Right lobe of liver (tissue), 6 donors: ENCODE measurements around the gene LMF2. TPM values are rescaled to one million over a fixed set of nuclear protein-coding genes. Genes with fewer than 3 reads are reported as not detected.

Experiments used
- ATAC-seq, 4 donors: fragments of 200-7000 bp; cut with Tn5 transposase; one replicate each; pipeline ENCODE4 v1.9.1; 2020; ENCODE audit warnings: mild to moderate bottlenecking in 4 of 4, moderate library complexity in 4 of 4
- DNase-seq, 3 donors: peaks; one replicate each; pipeline ENCODE4 v3.0.0-alpha.2; 2020
- H3K27ac ChIP-seq, 3 donors: fragments of 200-600 bp; one replicate each; pipeline ENCODE4 v1.8.0; 2022
- H3K27me3 ChIP-seq, 2 donors: fragments of 200-600 bp; one replicate each; pipeline ENCODE4 v1.8.0; 2022
- H3K36me3 ChIP-seq, 4 donors: fragments of 200-600 bp; sonication (generic) in 1 of 4; one replicate each; pipeline versions ENCODE4 v1.5.1 to v1.8.0; 2017 to 2022; ENCODE audit warnings: control low read depth in 1 of 4
- H3K4me1 ChIP-seq, 4 donors: fragments of 200-600 bp; sonication (generic) in 1 of 4; one replicate each; pipeline versions ENCODE4 v1.5.1 to v1.8.0; 2017 to 2022; ENCODE audit warnings: control low read depth in 1 of 4
- H3K4me3 ChIP-seq, 3 donors: fragments of 200-600 bp; one replicate each; pipeline ENCODE4 v1.8.0; 2022
- H3K9me3 ChIP-seq, 4 donors: fragments of 200-600 bp; sonication (generic) in 1 of 4; one replicate each; pipeline versions ENCODE4 v1.5.1 to v1.8.0; 2017 to 2022; ENCODE audit warnings: control low read depth in 1 of 4
- CTCF ChIP-seq, 4 donors: fragments of 200-600 bp in 3 of 4; fragments of 450-650 bp in 1 of 4; IDR thresholded peaks; one replicate each; pipeline versions ENCODE4 v1.5.1 to v1.8.0; 2016 to 2022; ENCODE audit warnings: antibody characterized with exemption in 4 of 4, mild to moderate bottlenecking in 2 of 4
- POLR2A ChIP-seq: fragments of 450-650 bp; IDR thresholded peaks from one replicate; pipeline ENCODE4 v1.6.1; 2017; ENCODE audit warnings: antibody characterized with exemption, mild to moderate bottlenecking
- WGBS: methylation state at CpG from one replicate; pipeline ENCODE4 v1.1.6; 2018; ENCODE audit warnings: low coverage, low lambda C conversion rate; ENCODE audit not compliant: insufficient coverage; ENCODE audit errors: missing lambda C conversion rate; 5-methylcytosine and 5-hydroxymethylcytosine counted together
- intact Hi-C, 2 donors: fragments of 100-400 bp; cut with DNase I; formaldehyde crosslinking; loops; one replicate each; pipeline versions ENCODE4 v1.11.2 to v1.14.1; 2022
- total RNA-seq, 6 experiments: library from RNA; depleted of rRNA in 2 of 6; stranded (reverse); fragments of >200 nt in 2 of 6; fragmentation: NEBNext Ultra II Directional in 3 of 6; extraction: Animal tissue kit (Norgen Biotek cat#: 25700) in 3 of 6; gene quantifications; one replicate each; pipeline versions ENCODE4 v1.1.0 to v1.2.4, GENCODE V29; 2016 to 2023
- donor health status: DM: no; HTN: yes; CAD: no.
- donor health status: DM: no; HTN: no; CAD: no.
- donor health status: DM: no; HTN: no; CAD: no.
- donor health status: DM: no; HTN: yes; CAD: no.
- donor health status: DM: no; HTN: yes; CAD: no.

Gene LMF2
- total RNA-seq, 6 experiments from 2014 or later = 33.2 to 47.6 (median 41.7) TPM

- Histone ChIP-seq H3K4me1 (no peaks in the 10 kb centered on the region), H3K9me3 (no peaks in the 10 kb centered on the region), H3K27me3 (no peaks in the 10 kb centered on the region), H3K4me3 (no peak overlapping the region), H3K36me3 (no peaks in the 10 kb centered on the region), H3K27ac (no peak overlapping the region)
- intact Hi-C loops = no loop called here
- no peak for TF ChIP-seq CTCF (IDR thresholded peaks at IDR 0.05)
- TF ChIP-seq POLR2A = no peak
- DNase-seq (no peak), ATAC-seq (no peak)
- 53% methylated on average over 14 of the region's 27 CpGs for WGBS
Measured at GRCh38 chr22:50490531-50491308, 16.8 kb downstream of the LMF2 start.

DNA sequence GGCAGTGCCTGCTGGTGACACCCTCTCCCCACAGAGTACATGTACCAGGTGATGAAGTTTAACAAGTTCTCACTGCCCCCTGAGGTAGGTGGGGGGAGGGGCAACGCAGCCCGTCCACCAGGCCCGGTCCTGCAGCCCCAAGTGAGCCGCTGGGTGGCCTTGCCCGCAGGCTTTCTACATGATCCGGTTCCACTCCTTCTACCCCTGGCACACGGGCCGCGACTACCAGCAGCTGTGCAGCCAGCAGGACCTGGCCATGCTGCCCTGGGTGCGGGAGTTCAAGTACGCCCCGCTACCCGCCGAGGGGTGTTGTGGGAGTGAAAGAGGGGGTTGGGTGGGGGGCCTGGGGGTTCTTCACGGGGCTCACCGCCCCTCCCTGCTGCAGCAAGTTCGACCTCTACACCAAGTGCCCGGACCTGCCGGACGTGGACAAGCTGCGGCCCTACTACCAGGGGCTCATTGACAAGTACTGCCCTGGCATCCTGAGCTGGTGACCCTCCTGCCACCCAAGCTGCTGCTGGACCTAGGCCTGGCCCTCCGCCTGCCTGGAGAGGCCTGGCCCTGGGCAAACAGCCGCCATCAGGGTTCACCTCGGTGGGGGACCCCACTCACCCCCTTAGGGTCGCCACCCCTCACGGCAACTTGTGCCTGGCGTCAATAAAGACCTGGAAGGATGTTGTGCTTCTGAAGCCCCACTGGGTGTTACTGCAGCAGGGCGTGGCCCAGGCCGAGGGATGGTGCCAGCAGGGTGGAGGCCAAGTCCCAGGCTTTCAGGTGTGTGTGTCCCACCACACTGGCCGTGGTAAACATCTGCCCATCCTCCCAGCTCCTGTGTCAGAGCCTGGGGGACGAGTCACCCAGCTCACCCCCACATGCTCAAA is 17.9 kb downstream of the LMF2 start:
- WGBS = no CpG with 5 or more reads among the region's 31 CpGs
- H3K36me3 ChIP-seq = no peaks in the 10 kb centered on the region
- H3K4me1 ChIP-seq = peaks cover 0 to 5% (median 1%) of the 10 kb centered on the region in 4 donors
- no peaks in the 10 kb centered on the region for H3K9me3 ChIP-seq
- ATAC-seq (no peak), DNase-seq (no peak)
- TF ChIP-seq CTCF (IDR thresholded peaks at IDR 0.05) (no peak), POLR2A (no peak)
- H3K27ac ChIP-seq = no peak overlapping the region
- no peaks in the 10 kb centered on the region for H3K27me3 ChIP-seq
- intact Hi-C loops = loop anchor here in 1 of 2 donors (10.0 kb wide), 1 partner anchor 245 kb away; the partner anchor contains the start of gene TUBGCP6
- no peak overlapping the region for H3K4me3 ChIP-seq

DNA sequence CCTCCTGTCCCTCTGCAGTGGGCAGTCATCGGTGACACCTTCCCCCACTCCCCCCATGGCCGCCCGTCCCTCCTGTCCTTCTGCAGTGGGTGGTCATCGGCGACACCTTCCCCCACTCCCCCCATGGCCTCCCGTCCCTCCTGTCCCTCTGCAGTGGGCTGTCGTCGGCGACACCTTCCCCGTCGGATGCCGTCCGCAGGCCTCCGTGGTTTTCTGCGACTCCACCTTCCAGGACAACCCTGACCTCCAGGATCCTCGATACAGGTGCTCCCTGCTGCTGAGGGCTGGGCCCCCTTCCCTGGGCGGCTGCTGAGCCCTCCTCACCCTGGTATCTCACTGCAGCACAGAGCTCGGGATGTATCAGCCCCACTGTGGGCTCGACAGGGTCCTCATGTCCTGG is 18.6 kb downstream of the LMF2 start:
- Histone ChIP-seq H3K9me3 (no peaks in the 10 kb centered on the region), H3K4me1 (peaks cover 0 to 5% (median 1%) of the 10 kb centered on the region in 4 donors), H3K36me3 (no peaks in the 10 kb centered on the region), H3K27me3 (no peaks in the 10 kb centered on the region), H3K4me3 (no peak overlapping the region), H3K27ac (no peak overlapping the region)
- DNase-seq = no peak
- no peak for TF ChIP-seq POLR2A
- no peak for TF ChIP-seq CTCF (IDR thresholded peaks at IDR 0.05)
- no peak for ATAC-seq
- 70% methylated on average over 16 of the region's 19 CpGs for WGBS
- intact Hi-C loops = loop anchor here in 1 of 2 donors (10.0 kb wide), 1 partner anchor 244 kb away; the partner anchor contains the start of gene TUBGCP6

DNA sequence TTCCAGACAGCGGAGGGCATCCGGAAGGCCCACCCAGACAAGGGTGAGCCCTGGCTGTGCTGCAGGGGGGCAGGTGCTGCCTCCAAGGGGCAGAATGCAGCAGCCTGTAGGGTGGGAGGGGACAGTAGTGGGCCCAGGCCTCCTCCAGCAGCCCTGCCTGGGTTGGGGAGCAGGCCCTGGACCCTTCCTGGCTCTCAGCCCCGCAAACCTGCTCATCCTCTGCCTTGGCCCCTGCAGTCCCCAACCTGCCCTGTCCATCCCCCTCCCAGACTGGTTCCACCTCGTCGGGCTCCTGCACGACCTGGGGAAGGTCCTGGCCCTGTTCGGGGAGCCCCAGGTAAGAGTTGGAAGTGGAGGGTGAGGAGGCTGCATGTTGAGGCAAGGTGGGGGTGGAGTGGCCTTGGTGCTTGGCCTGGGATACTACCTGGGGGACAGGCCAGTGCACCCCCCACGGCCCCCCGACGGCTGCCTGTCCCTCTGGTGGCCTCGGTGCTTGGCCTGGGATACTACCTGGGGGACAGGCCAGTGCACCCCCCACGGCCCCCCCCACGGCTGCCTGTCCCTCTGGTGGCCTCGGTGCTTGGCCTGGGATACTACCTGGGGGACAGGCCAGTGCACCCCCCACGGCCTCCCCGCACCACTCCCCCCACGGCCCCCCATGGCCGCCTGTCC is 19.4 kb downstream of the LMF2 start:
- H3K36me3 ChIP-seq = no peaks in the 10 kb centered on the region
- TF ChIP-seq POLR2A (no peak), CTCF (IDR thresholded peaks at IDR 0.05) (no peak)
- no peaks in the 10 kb centered on the region for H3K27me3 ChIP-seq
- DNase-seq = peak in 2 of 3 donors; percentile 44 to 47
- no CpG with 5 or more reads among the region's 18 CpGs for WGBS
- peaks cover 0 to 5% (median 1%) of the 10 kb centered on the region in 4 donors for H3K4me1 ChIP-seq
- H3K4me3 ChIP-seq = no peak overlapping the region
- no peaks in the 10 kb centered on the region for H3K9me3 ChIP-seq
- no peak for ATAC-seq
- intact Hi-C loops = loop anchor here in 1 of 2 donors (10.0 kb wide), 1 partner anchor 243 kb away; the partner anchor contains the start of gene TUBGCP6
- no peak overlapping the region for H3K27ac ChIP-seq
